ENCODE results near the gene CHTF18. TPM values are rescaled to one million over a fixed set of nuclear protein-coding genes. Genes with fewer than 3 reads are reported as not detected.
A peak's percentile ranks its signal among the peaks of the same experiment; 100 is the strongest.

Gene CHTF18
- total RNA-seq, 6 donors from 2014 or later, result 4.1 to 39.8 (median 17.9) TPM

DNA sequence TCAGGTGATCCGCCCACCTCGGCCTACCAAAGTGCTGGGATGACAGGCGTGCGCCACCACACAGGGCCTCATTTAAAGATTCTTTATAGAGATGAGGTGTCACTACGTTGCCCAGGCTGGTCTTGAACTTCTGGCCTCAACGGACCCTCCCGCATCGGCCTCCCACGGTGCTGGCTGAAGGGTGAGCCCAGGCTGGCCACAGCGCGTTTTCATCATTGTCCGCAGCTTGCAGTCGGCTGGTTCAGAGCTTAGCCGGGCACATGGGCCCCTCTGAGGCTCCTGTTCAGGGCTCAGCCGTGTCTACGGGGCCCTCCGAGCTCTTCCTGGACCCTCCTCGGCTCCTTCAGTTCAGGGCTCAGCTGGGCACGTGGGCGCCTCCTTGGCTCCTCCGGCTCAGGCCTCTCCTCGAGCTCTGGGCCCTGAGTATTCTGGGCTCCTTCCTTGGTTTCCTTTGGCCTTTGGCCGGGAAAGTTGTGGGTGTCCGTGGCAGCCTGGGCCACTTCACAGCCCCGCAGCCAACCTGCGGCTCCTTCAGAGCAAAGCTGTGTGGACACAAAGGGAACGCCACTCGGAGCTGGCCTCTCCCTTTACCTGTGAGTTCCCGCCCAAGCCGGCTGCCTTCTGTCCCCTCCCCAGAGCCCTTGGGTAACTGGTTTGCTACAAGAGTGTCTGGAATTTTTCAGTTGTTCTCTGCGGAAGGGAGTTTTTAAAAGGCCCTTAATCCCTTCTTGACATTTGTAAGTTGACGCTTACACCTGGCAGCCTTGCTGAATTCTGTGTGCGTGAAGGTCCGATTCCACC lies 29.1 kb upstream of the CHTF18 start:
- WGBS, 2 donors, result 65 to 71% methylated on average over 11 to 34 of the region's 34 CpGs
- no peaks in the 10 kb centered on the region for H3K9me3 ChIP-seq
- ATAC-seq (ENCODE audit: low FRiP score in 2 of 2) (peak; percentile 43 to 89), DNase-seq (peak in 1 of 2 donors; percentile 92)
- peak overlapping the region; percentile 76 to 79 (median 77) for H3K27ac ChIP-seq
- TF ChIP-seq EP300 (IDR thresholded peaks at IDR 0.05) (peak in 1 of 4 donors; percentile 15), POLR2A (IDR thresholded peaks at IDR 0.05) (peak in 1 of 4 donors; percentile 30), POLR2AphosphoS5 (IDR thresholded peaks at IDR 0.05) (no peak)
- TF ChIP-seq, protein P1, sequence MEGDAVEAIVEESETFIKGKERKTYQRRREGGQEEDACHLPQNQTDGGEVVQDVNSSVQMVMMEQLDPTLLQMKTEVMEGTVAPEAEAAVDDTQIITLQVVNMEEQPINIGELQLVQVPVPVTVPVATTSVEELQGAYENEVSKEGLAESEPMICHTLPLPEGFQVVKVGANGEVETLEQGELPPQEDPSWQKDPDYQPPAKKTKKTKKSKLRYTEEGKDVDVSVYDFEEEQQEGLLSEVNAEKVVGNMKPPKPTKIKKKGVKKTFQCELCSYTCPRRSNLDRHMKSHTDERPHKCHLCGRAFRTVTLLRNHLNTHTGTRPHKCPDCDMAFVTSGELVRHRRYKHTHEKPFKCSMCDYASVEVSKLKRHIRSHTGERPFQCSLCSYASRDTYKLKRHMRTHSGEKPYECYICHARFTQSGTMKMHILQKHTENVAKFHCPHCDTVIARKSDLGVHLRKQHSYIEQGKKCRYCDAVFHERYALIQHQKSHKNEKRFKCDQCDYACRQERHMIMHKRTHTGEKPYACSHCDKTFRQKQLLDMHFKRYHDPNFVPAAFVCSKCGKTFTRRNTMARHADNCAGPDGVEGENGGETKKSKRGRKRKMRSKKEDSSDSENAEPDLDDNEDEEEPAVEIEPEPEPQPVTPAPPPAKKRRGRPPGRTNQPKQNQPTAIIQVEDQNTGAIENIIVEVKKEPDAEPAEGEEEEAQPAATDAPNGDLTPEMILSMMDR (IDR thresholded peaks at IDR 0.05), result peak in 1 of 6 experiments; percentile 7
- peaks cover 0 to 19% (median 11%) of the 10 kb centered on the region in 4 donors for H3K4me1 ChIP-seq
- H3K27me3 ChIP-seq, result no peaks in the 10 kb centered on the region
- no peaks in the 10 kb centered on the region for H3K36me3 ChIP-seq
- peak overlapping the region in 1 of 4 donors; percentile 7 for H3K4me3 ChIP-seq

DNA sequence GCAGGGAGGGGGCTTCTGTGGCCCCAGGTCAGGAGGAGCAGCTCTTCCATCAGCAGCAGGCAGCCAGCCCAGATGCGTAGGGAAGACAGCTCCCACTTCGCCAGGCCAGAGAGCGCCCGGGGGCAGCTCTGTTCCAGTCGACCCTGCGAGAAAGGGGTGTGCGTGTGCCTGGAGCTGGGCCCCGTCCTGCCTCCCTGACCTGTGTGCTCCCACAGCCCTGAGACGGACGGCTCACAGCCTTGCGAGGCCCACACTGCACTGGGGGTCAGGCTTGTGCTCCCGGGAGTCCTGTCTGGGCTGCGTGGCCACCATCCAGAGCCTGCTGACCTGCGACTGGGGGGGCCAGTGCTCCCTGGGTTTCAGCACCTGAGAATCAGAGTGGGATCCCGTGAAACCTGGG lies 28.4 kb upstream of the CHTF18 start:
- peak overlapping the region; percentile 71 to 79 (median 76) for H3K27ac ChIP-seq
- DNase-seq, result peak in 1 of 2 donors; percentile 78
- H3K36me3 ChIP-seq, result no peaks in the 10 kb centered on the region
- no peak for ATAC-seq (ENCODE audit: low FRiP score in 2 of 2)
- no peaks in the 10 kb centered on the region for H3K9me3 ChIP-seq
- no peaks in the 10 kb centered on the region for H3K27me3 ChIP-seq
- H3K4me1 ChIP-seq, result peaks cover 0 to 15% (median 11%) of the 10 kb centered on the region in 4 donors
- H3K4me3 ChIP-seq, result peak overlapping the region in 1 of 4 donors; percentile 7
- TF ChIP-seq EP300 (IDR thresholded peaks at IDR 0.05) (no peak), POLR2AphosphoS5 (IDR thresholded peaks at IDR 0.05) (no peak), POLR2A (IDR thresholded peaks at IDR 0.05) (no peak)
- TF ChIP-seq, protein P1 (IDR thresholded peaks at IDR 0.05), result no peak
- 45 to 64% methylated on average over 4 to 14 of the region's 15 CpGs for WGBS, 2 donors

DNA sequence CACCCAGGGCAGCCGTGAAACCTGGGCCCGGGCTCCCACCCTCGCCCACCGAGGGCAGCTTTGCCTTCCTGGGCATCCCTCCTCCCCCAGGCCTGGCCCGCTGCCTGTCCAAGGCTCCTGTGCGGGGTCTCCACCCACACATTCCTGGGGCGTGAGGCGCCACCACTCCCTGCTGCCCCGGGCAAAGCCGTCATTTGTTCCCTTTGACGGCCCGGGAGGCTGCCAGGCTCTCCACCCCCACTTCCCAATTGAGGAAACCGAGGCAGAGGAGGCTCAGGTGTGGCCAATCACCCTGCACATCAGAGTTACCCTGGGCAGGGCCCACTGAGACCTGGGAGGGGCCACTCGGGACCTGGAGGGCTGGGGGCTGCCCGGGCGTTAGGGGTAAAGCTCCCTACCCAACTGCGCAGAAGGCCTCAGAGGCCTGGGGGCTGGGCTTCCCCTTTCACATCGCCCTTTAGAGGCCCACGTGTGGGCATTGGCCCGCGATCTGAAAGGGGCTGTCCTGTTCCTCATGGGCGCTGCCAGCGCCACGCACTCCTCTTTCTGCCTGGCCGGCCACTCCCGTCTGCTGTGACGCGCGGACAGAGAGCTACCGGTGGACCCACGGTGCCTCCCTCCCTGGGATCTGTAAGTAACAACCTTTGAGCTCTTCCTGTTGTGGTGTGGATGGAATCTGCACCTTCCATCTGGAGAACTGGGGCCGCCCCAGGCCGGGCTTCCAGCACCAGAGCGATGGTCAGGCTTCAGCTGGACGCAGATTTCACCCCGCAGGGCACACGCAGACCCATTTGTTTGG lies 27.7 kb upstream of the CHTF18 start, which contains the start of gene MSLN:
TSS of gene MSLN (plus strand) at position 190 of the 799 bp plus-strand sequence. CDS start 1,947 bp downstream, outside the sequence.
- 50 to 77% methylated on average over 19 to 30 of the region's 37 CpGs for WGBS, 2 donors
- TF ChIP-seq, protein P1 (IDR thresholded peaks at IDR 0.05), result no peak
- TF ChIP-seq POLR2AphosphoS5 (IDR thresholded peaks at IDR 0.05), result no peak
- TF ChIP-seq EP300 (IDR thresholded peaks at IDR 0.05), result no peak
- no peak for TF ChIP-seq POLR2A (IDR thresholded peaks at IDR 0.05)
- Histone ChIP-seq H3K4me1 (peaks cover 0 to 15% (median 11%) of the 10 kb centered on the region in 4 donors), H3K27me3 (no peaks in the 10 kb centered on the region), H3K27ac (peak within 1 kb of the TSS; percentile 71 to 79 (median 76)), H3K4me3 (peak within 1 kb of the TSS in 2 of 4 donors; percentile 32 to 36), H3K9me3 (no peaks in the 10 kb centered on the region), H3K36me3 (no peaks in the 10 kb centered on the region)
- ATAC-seq (ENCODE audit: low FRiP score in 2 of 2) (peak; percentile 36 to 66), DNase-seq (peak; percentile 40 to 85)

DNA sequence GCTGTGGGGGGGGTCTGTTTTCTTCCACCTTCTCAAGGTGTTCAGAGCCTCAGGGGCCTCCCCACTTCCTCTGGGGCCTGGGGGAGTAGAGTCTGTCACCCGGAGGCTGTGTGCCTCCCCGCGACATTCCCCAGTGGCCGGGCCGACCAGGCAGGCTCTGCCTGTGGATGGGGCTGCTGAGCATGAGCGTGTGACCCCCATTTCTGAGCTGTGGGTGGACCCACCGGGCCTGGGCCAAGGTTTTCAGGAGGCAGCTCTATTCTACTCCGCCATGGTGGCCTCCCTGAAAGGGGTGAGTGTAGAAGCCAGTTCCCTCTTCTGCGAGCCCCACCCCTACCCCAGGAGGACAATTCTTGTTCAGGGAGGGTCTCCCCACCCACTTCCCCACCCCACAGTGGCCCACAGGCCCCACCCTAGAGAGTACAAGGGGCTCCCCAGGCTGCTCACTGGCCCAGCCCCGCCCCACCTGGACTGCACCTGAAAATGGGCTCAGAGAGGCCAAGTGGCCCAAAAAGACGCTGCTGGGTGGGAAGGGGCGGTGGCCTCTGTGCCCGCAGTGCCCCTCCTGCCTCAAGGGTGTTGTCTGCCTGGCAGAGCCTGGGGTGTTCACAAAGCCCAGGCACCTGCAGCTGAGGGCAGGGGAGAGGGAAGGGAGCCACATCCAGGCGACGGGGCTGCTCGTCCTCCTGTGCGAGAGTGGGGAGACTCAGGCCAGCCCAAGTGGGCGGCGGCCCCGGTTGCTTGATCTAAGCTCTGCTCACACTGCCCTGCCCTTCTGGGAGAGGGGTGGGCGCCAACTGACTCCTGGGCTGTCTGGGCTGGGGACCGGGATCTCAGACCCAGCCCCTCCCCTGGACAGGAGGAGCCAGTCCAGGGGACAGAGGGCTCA lies 26.6 kb upstream of the CHTF18 start:
- DNase-seq, result peak in 1 of 2 donors; percentile 76
- ATAC-seq (ENCODE audit: low FRiP score in 2 of 2), result peak in 1 of 2 donors; percentile 6
- H3K4me1 ChIP-seq, result peaks cover 0 to 15% (median 11%) of the 10 kb centered on the region in 4 donors
- no peak for TF ChIP-seq EP300 (IDR thresholded peaks at IDR 0.05)
- no peak for TF ChIP-seq POLR2AphosphoS5 (IDR thresholded peaks at IDR 0.05)
- peak in 1 of 4 donors; percentile 12 for TF ChIP-seq POLR2A (IDR thresholded peaks at IDR 0.05)
- 49 to 67% methylated on average over 7 to 20 of the region's 22 CpGs for WGBS, 2 donors
- no peaks in the 10 kb centered on the region for H3K36me3 ChIP-seq
- H3K27ac ChIP-seq, result peak overlapping the region in 3 of 4 donors; percentile 17 to 79 (median 76)
- H3K9me3 ChIP-seq, result no peaks in the 10 kb centered on the region
- H3K4me3 ChIP-seq, result peak overlapping the region in 2 of 4 donors; percentile 32 to 36
- no peaks in the 10 kb centered on the region for H3K27me3 ChIP-seq
